NCI-H1092 treated with DMSO at 0.1 percent for 48 hours (cell line): ENCODE results near the gene OR2T2.
"Not testable (repeated sequence)": the region's sequence is repeated elsewhere in the genome, so short reads cannot be mapped to it uniquely, and the experiment has no call there.

ENCODE experiments used
- DNase-seq: peaks from one replicate; lab custom pipeline; 2025; lab: John Stamatoyannopoulos, UW

The OR2T2 gene

DNA sequence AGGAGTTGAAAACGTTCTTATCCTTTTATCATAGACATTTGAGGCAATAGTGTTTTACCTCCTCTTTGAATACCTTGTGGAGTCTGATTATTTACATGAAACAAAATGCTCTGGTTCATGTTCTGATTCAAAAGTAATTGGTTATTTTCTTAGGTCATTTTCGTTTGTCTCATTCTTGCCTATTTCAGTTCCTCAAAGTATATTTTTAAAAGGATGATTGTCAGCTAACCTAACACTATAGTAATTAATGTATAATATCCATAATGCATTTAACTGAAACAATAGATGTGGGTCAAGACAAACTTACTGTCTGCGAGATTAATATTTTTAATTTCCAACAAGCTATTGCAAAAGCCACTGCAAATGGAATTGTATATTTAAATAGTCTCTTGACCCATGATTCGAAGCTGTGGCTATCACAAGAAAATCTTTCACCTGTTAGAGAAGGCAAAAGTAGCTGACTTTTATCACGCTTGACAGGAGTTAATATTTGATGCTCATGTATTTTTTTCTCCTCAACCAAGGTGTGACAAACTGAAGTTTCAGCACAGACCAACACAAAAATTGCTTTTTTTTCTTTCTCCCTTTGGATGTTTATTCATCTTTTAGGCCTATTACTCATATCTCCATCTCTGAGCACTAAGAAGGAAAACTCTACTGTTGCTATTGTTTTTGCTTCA is 5.2 kb downstream of the OR2T2 start:
- not testable (repeated sequence) for DNase-seq

DNA sequence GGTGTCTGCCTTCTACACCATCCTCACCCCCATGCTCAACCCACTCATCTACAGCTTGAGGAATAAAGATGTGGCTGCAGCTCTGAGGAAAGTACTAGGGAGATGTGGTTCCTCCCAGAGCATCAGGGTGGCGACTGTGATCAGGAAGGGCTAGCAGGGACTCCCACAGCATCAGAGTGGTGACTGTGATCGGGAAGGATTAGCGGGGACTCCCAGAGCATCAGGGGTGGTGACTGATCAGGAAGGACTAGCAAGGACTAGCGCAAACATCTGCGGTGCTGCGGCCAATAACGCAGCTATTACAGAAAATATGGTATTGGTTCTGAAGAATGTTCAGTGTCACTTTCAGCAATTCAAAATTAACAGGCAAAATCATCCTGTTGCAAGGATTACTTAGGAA is 8.2 kb downstream of the OR2T2 start:
- DNase-seq = not testable (repeated sequence)

DNA sequence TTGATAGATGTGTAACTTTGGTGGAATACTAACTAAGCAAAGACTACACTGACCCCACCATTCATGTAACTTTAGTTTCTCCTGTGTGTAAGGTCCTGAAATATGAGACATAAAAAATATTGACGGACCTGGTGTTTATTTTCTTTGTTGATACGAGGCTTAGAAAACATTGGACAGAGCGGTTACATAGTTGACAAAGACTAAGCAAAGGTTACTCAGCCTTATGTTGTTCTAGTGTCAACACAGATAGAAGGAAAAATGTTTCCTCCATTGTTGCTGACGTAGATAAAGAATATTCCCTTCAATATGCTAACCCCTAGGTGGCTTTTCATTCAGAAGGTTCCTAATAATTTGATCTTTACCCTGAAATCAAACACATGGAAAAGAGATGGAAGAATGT is 9.6 kb downstream of the OR2T2 start:
- DNase-seq = not testable (repeated sequence)

DNA sequence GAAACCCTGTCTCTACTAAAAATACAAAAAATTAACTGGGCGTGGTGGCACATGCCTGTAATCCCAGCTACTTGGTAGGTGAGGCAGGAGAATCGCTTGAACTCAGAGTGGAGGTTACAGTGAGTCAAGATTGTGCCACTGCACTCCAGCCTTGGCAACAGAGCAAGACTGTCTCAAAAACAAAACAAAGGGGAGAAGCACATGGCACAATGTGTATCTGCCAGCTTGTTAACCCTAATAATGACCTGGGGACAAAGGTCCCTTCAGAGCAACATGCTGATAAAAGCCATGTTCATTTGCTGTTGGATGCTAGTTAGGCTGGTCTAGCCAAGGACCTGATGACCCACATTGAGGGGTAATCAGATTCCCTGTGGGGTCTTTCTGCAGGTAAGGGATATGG is 11.2 kb downstream of the OR2T2 start:
- DNase-seq = not testable (repeated sequence)

DNA sequence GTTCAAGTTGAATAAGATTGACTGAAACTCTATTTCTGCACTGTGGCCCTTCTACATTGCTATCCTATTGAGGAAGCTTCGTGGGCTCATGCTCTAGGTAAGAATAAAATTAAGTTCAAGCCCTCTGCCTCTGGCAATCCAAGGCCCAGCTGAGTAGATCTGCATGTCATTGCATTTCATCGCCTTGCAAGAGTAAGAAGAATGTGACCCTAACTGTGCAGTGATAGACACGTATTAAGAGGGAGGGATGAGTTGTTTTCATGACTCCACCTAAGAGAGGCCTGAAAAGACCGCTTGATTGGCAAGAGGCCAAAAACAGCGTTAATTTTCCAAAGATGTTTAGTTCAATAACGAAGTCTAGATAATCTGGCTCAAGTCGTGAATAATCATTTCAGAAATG is 13.7 kb downstream of the OR2T2 start:
- DNase-seq = not testable (repeated sequence)

DNA sequence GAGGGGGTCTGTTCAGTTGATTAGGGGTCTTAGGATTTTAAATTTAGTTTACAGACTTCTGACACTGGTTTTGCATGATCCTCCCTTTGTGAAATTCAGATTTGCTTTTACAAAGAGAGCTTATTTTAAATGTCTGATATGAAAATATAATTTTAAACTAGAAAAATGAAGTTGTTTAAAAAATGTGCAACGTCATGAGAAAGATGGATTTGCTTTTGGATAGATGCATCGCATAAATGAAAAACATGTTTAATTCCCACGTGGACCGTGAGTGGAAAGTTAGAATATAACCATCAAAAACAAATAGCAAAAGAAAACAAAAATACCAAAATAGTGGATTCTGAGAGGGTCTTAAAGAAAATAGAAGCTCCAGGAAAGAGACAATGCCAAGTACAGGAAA is 25.7 kb downstream of the OR2T2 start:
- no peak for DNase-seq

DNA sequence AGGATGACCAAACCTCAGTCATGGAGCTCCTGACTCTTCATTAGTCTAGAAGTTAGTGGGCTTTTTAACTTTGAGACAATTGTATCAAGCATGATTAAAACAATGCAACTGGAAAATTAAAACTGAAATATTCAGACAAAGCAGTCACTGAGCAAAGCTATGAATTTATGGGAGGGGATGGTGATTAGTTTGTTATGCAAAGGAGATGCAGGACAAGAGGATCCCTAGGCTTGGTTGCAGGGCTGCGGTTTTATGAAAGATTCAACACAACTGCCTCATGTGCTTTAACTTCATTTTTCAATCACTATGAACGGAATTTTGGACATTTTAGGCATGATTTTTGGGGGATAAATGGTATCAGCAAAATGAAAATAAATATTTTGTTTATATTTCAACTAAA is 26.7 kb downstream of the OR2T2 start:
- not testable (repeated sequence) for DNase-seq

DNA sequence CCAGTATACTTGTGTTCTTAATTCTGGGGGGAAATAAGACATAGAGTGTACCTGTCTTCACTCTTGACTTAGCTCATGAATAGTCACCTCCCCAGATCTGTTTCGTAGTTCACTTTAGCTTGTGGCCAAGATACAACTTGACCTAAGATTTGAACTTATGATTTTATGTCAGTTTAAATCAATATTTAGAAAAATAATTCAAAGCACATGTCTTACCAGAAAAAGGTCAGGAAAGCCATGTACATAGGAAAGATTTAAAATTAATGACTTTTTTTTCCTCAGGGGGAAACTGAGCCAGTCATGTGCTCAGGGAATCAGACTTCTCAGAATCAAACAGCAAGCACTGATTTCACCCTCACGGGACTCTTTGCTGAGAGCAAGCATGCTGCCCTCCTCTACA is 27.6 kb downstream of the OR2T2 start, which contains the start of gene OR2T3:
TSS of gene OR2T3 (plus strand) at position 301 of the 400 bp plus-strand sequence. CDS start at position 301, 0 bp downstream.
- DNase-seq = not testable (repeated sequence)

DNA sequence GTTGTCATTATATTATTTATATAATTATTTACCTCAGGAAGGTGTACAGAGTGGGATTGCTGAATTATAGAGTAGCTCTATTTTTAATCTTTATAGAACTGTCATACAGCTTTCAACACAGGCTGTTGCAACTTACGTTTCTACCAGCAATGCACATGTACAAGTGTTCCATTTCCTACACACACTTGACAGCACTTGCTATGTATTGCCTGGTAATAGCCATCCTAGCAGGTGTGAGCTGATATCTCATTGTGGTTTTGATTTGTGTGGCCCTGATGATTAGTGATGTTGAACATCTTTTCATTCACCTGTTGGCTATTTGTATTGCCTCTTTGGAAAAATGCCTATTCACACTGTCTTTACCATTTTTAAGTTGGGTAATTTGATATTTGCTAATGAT is 30.2 kb downstream of the OR2T2 start:
- DNase-seq = not testable (repeated sequence)

DNA sequence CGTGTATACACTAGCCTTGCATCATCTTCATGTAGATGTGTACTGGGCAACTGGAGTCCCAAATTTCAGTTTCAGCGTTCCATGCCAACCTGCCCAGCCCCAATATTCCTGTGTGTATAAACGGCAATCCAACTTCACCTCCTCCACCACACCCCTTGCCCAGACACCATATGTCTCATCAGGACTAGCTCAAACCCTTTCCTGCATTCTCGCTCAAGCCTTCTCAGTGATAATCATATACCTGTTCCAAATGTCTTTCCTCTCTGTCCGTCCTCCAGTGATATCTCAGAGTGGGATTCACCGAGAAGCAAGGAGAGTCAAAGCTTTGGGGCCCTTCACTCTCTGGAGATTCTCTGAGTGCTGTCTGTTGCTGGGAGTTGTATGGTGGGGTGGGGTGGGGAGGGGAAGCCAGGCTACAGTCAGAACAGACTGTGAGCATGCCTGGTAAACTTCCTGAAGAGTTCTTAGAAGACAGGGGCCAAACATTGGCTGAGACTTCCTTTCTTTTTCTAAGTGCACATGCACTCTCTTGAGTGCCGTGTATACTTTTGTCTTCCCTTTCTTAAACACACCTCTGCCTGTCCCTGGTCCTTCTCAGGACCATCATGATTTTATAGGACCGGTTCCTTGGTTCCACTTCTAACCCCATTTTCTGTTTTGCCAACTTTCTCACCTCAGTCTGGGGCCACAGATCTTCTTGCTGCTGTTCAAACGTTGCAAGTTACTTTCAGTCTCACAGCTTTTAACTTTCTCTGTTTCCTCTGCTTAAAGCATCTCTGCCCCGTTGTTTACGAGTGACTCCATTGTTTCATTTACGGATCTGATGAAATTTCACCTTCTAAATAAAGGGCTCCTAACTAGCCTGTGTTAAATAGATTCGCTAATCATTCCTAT is 36.5 kb downstream of the OR2T2 start:
- not testable (repeated sequence) for DNase-seq

DNA sequence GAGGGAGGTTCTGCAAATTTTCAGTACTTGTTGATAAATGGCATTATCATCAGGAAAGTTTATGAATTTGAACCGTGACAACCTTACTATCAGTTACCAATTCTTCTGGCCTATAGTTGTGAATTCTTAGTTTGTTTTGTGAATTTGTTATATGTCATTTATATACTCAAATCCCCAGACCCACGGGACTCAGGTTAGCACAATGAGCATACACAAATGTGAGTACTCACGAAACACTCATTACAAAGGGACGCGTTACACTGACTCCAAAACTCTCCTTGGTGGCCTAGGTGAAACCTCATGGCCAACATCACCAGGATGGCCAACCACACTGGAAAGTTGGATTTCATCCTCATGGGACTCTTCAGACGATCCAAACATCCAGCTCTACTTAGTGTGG is 42.9 kb downstream of the OR2T2 start, which contains the start of gene OR2T5:
TSS of gene OR2T5 (plus strand) at position 301 of the 400 bp plus-strand sequence. CDS start at position 301, 0 bp downstream.
- DNase-seq = not testable (repeated sequence)

DNA sequence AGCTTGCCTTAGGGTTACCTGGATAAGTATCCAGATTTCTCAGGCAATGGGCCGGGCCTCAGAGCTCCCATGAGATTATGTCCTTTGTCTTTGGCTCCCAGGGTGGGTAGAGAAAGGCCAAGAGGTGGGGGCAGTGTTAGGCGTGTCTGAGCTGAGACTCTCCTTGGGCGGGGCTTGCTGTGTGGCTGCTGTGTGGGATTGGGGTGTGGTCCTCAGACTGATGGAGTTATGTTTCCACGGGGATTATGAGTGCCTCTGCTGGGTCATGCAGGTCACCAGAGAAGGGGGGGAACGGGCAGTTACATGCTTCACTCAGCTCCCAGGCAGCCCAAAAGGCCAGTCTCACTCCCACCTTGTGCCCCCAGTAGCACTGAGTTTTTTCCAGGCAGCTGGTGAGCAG is 51.2 kb downstream of the OR2T2 start:
- not testable (repeated sequence) for DNase-seq

DNA sequence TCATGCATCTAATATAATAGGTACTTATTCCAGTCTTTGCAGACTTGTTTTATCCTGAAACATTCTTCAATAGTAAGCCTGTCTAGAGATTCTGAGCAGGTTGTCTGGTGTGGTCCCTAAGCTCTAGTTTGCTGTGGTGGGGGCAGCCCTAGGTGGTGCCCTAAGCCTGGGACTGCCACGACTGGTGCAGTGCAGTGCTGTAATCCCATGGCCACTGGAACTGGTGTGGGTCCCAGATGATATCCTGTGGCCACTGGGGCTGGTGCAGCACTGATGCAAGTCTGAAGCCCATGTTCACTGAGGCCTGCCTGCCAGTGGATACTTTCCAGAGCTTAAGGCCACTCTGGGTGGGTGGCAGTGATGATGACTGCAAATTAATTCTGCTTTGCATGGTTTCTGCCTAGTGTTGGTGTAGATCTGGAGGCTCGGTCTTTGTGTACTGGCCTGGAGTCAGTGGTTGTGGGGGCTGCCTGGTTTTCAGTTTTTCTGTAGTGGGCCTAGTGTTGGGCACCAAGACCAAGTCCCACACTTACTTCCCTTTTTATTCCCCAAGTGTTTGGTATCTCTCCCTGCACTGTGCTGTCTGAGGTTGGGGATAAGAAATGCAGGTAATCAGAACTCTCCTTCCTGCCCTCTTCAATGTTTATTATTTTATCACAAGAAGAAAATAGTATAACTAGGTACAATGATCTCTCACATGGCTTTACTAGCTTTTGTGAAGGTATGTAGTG is 55.0 kb downstream of the OR2T2 start:
- DNase-seq = not testable (repeated sequence)
